SK-N-SH treated with all-trans-retinoic acid at 6 μM for 48 hours (cell line): ENCODE data around the gene TRPV4.

Experiments
- ATAC-seq: fragments of 200-7000 bp; cut with Tn5 transposase; 3 replicates; pipeline ENCODE4 v1.9.1; 2020; ENCODE audit warnings: mild to moderate bottlenecking, moderate library complexity
- ARNTL ChIP-seq: fragments of 450-650 bp; formaldehyde crosslinking; IDR thresholded peaks from 2 replicates; pipeline ENCODE4 v1.5.0; 2020; ENCODE audit warnings: low read depth, mild to moderate bottlenecking, moderate library complexity, borderline replicate concordance
- CREB5 ChIP-seq: fragments of 250-450 bp; sonication (Bioruptor Pico); IDR thresholded peaks from 2 replicates; pipeline ENCODE4 v1.5.1; 2020; ENCODE audit warnings: low read depth, mild to moderate bottlenecking, moderate library complexity
- CSDC2 ChIP-seq: fragments of 250-450 bp; sonication (Bioruptor Pico); IDR thresholded peaks from 2 replicates; pipeline ENCODE4 v1.5.0; 2020; ENCODE audit warnings: mild to moderate bottlenecking, moderate library complexity
- ESRRG ChIP-seq: fragments of 250-450 bp; sonication (Bioruptor Pico); IDR thresholded peaks from 2 replicates; pipeline ENCODE4 v1.6.1; 2021; ENCODE audit warnings: mild to moderate bottlenecking
- GLIS3 ChIP-seq: fragments of 250-450 bp; sonication (Bioruptor Pico); IDR thresholded peaks from 2 replicates; pipeline ENCODE4 v1.5.0; 2020; ENCODE audit warnings: mild to moderate bottlenecking, moderate library complexity
- OSR1 ChIP-seq: fragments of 250-450 bp; sonication (Bioruptor Pico); IDR thresholded peaks from 2 replicates; pipeline ENCODE4 v1.8.0; 2022; ENCODE audit warnings: moderate library complexity, mild to moderate bottlenecking, inconsistent platforms
- PATZ1 ChIP-seq: fragments of 250-450 bp; sonication (Bioruptor Pico); IDR thresholded peaks from 2 replicates; pipeline ENCODE4 v1.8.0; 2020; ENCODE audit warnings: mild to moderate bottlenecking, moderate library complexity, borderline replicate concordance
- PPARA ChIP-seq: fragments of 250-450 bp; sonication (Bioruptor Pico); IDR thresholded peaks from 2 replicates; pipeline ENCODE4 v1.5.0; 2020; ENCODE audit warnings: mild to moderate bottlenecking, borderline replicate concordance
- RARB ChIP-seq: fragments of 250-450 bp; sonication (Bioruptor Pico); IDR thresholded peaks from 2 replicates; pipeline ENCODE4 v1.8.0; 2021; ENCODE audit warnings: mild to moderate bottlenecking, moderate library complexity
- SNAI2 ChIP-seq: fragments of 250-450 bp; sonication (Bioruptor Pico); IDR thresholded peaks from 2 replicates; pipeline ENCODE4 v1.5.0; 2020; ENCODE audit warnings: mild to moderate bottlenecking, moderate library complexity
- TCF4 ChIP-seq: fragments of 250-450 bp; sonication (Bioruptor Pico); IDR thresholded peaks from 2 replicates; pipeline ENCODE4 v1.8.0; 2021; ENCODE audit warnings: mild to moderate bottlenecking, moderate library complexity, borderline replicate concordance
- TOX ChIP-seq: fragments of 250-450 bp; sonication (Bioruptor Pico); IDR thresholded peaks from 2 replicates; pipeline ENCODE4 v1.8.0; 2021; ENCODE audit warnings: mild to moderate bottlenecking, moderate library complexity, borderline replicate concordance
- TSHZ2 ChIP-seq: fragments of 250-450 bp; sonication (Bioruptor Pico); IDR thresholded peaks from 2 replicates; pipeline ENCODE4 v1.5.0; 2020; ENCODE audit warnings: mild to moderate bottlenecking, moderate library complexity
- ZC3H10 ChIP-seq: fragments of 250-450 bp; sonication (Bioruptor Pico); IDR thresholded peaks from 2 replicates; pipeline ENCODE4 v1.5.1; 2021; ENCODE audit warnings: mild to moderate bottlenecking, moderate library complexity
- ZFP3 ChIP-seq: fragments of 250-450 bp; sonication (Bioruptor Pico); IDR thresholded peaks from 2 replicates; pipeline ENCODE4 v1.5.0; 2020; ENCODE audit warnings: mild to moderate bottlenecking, moderate library complexity
- ZNF565 ChIP-seq: fragments of 450-650 bp; formaldehyde crosslinking; conservative IDR thresholded peaks from 2 replicates; pipeline ENCODE4 v1.5.0; 2020; ENCODE audit warnings: low read depth, mild to moderate bottlenecking, moderate library complexity
- ZNF70 ChIP-seq: fragments of 450-650 bp; formaldehyde crosslinking; IDR thresholded peaks from 2 replicates; pipeline ENCODE4 v1.5.0; 2020; ENCODE audit warnings: mild to moderate bottlenecking, moderate library complexity
- TF ChIP-seq, protein P1 (sequence below): fragments of 250-450 bp; sonication (Bioruptor Pico); IDR thresholded peaks from 2 replicates; pipeline ENCODE4 v1.5.1; 2021; ENCODE audit warnings: mild to moderate bottlenecking, moderate library complexity
- TF ChIP-seq, protein P2 (sequence below): fragments of 250-450 bp; sonication (Bioruptor Pico); IDR thresholded peaks from 2 replicates; pipeline ENCODE4 v1.8.0; 2021; ENCODE audit warnings: low read depth, mild to moderate bottlenecking, moderate library complexity, borderline replicate concordance

TRPV4 gene

GRCh38 chr12:109758426-109759420, 74.5 kb downstream of the TRPV4 start (continued):
- no peak for TF ChIP-seq PATZ1

DNA sequence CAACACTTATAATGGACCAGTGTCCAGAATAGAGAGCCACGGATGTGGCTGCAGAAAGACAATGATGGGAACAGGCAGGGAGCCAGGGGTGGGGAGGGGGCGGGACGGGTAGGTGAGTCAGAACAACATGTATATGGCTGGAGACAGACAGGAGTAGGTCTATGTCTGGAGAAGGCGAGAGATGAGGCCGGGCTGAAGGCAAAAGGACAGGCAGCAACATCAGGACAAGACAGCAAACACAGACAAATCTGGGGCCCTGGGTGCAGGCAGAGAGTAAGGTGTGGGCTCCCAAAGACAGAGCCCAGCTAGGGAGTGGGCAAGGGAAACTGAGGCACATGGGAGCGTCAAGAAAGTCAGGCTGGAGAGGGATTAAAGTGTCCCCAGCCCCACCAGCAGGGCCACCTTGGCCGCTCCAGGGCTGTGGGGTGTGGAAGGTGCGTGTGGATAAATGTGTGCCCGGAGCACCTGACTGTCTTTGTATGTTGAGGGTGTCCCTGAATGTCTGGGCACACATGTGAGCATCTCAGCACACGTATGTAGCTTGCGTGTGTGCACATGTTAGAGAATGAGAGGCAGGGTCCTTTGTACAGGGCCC, 75.4 kb downstream of the TRPV4 start:
- no peak for ATAC-seq
- TF ChIP-seq TCF4 (CRISPR knock-in tag) (no peak), GLIS3 (CRISPR knock-in tag) (no peak), SNAI2 (CRISPR knock-in tag) (no peak), ARNTL (CRISPR knock-in tag) (no peak), PPARA (CRISPR knock-in tag) (no peak), CSDC2 (CRISPR knock-in tag) (no peak), OSR1 (CRISPR knock-in tag) (no peak), TOX (no peak), ESRRG (CRISPR knock-in tag) (no peak), TSHZ2 (CRISPR knock-in tag) (no peak), PATZ1 (no peak), ZNF70 (CRISPR knock-in tag) (no peak), ZNF565 (CRISPR knock-in tag) (no peak), ZFP3 (no peak), CREB5 (CRISPR knock-in tag) (no peak), ZC3H10 (CRISPR knock-in tag) (no peak), RARB (CRISPR knock-in tag) (no peak)
- TF ChIP-seq, protein P1, sequence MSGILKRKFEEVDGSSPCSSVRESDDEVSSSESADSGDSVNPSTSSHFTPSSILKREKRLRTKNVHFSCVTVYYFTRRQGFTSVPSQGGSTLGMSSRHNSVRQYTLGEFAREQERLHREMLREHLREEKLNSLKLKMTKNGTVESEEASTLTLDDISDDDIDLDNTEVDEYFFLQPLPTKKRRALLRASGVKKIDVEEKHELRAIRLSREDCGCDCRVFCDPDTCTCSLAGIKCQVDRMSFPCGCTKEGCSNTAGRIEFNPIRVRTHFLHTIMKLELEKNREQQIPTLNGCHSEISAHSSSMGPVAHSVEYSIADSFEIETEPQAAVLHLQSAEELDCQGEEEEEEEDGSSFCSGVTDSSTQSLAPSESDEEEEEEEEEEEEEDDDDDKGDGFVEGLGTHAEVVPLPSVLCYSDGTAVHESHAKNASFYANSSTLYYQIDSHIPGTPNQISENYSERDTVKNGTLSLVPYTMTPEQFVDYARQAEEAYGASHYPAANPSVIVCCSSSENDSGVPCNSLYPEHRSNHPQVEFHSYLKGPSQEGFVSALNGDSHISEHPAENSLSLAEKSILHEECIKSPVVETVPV (CRISPR knock-in tag): no peak
- TF ChIP-seq, protein P2, sequence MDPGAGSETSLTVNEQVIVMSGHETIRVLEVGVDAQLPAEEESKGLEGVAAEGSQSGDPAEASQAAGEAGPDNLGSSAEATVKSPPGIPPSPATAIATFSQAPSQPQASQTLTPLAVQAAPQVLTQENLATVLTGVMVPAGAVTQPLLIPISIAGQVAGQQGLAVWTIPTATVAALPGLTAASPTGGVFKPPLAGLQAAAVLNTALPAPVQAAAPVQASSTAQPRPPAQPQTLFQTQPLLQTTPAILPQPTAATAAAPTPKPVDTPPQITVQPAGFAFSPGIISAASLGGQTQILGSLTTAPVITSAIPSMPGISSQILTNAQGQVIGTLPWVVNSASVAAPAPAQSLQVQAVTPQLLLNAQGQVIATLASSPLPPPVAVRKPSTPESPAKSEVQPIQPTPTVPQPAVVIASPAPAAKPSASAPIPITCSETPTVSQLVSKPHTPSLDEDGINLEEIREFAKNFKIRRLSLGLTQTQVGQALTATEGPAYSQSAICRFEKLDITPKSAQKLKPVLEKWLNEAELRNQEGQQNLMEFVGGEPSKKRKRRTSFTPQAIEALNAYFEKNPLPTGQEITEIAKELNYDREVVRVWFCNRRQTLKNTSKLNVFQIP: no peak
- TF ChIP-seq, all 23 proteins: peak for 0
